ENCODE measurements around the gene PTGER2. TPM values are rescaled to one million over a fixed set of nuclear protein-coding genes. Genes with fewer than 3 reads are reported as not detected.

Gene PTGER2
- total RNA-seq, 1 donor from 2014 or later: 5.3 TPM

- no peak for TF ChIP-seq CTCF (IDR thresholded peaks at IDR 0.05)
- no peaks in the 10 kb centered on the region for H3K36me3 ChIP-seq
- DNase-seq: no peak
- H3K4me3 ChIP-seq: no peak overlapping the region
- ATAC-seq: no peak
- intact Hi-C loops (cut with DNase I): no loop called here
- H3K9me3 ChIP-seq: no peaks in the 10 kb centered on the region
- H3K27ac ChIP-seq: no peak overlapping the region
- H3K27me3 ChIP-seq: no peaks in the 10 kb centered on the region
- peaks cover 3% of the 10 kb centered on the region for H3K4me1 ChIP-seq
These were observed 51.0 kb downstream of the PTGER2 start for GRCh38 chr14:52365071-52365470.

GRCh38 chr14:52366796-52367315, 52.7 kb downstream of the PTGER2 start:
- Histone ChIP-seq H3K9me3 (no peaks in the 10 kb centered on the region), H3K4me3 (no peak overlapping the region), H3K4me1 (no peaks in the 10 kb centered on the region), H3K27me3 (no peaks in the 10 kb centered on the region), H3K36me3 (no peaks in the 10 kb centered on the region), H3K27ac (no peak overlapping the region)
- TF ChIP-seq CTCF (IDR thresholded peaks at IDR 0.05): no peak
- ATAC-seq: no peak
- no peak for DNase-seq
- intact Hi-C loops (cut with DNase I): no loop called here

DNA sequence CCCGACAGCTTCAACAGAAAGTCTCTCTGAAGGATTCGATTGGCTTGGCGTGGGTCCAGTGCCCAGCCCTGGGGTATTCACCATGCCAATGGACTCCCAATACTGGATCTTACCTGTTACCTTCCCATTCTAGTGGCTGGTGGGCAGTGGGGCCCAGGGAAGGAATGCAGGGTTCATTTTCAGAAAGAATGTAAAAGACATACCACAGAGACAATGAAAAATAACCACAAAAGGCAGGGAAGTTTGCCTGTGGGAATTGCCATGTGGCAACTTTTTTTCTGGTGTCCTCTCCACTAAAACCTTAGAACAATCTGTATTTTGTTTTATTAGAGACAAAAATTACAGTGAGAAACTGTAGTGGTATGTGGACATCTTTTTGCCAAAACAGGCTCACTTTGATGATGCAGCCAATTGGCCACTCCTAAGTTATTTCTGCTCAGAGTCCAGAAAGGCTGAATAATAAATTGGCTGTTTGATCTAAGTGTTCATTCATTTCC, 55.2 kb downstream of the PTGER2 start:
- no peaks in the 10 kb centered on the region for H3K36me3 ChIP-seq
- peaks cover 5% of the 10 kb centered on the region for H3K9me3 ChIP-seq
- no peaks in the 10 kb centered on the region for H3K4me1 ChIP-seq
- no peak for TF ChIP-seq CTCF (IDR thresholded peaks at IDR 0.05)
- no peaks in the 10 kb centered on the region for H3K27me3 ChIP-seq
- no peak for DNase-seq
- no peak for ATAC-seq
- intact Hi-C loops (cut with DNase I): no loop called here
- H3K4me3 ChIP-seq: no peak overlapping the region
- no peak overlapping the region for H3K27ac ChIP-seq

GRCh38 chr14:52370406-52370935, 56.4 kb downstream of the PTGER2 start:
- DNase-seq (no peak), ATAC-seq (no peak)
- Histone ChIP-seq H3K4me1 (no peaks in the 10 kb centered on the region), H3K36me3 (no peaks in the 10 kb centered on the region), H3K27me3 (no peaks in the 10 kb centered on the region), H3K4me3 (no peak overlapping the region), H3K9me3 (peaks cover 5% of the 10 kb centered on the region), H3K27ac (no peak overlapping the region)
- intact Hi-C loops (cut with DNase I): no loop called here
- TF ChIP-seq CTCF (IDR thresholded peaks at IDR 0.05): no peak

DNA sequence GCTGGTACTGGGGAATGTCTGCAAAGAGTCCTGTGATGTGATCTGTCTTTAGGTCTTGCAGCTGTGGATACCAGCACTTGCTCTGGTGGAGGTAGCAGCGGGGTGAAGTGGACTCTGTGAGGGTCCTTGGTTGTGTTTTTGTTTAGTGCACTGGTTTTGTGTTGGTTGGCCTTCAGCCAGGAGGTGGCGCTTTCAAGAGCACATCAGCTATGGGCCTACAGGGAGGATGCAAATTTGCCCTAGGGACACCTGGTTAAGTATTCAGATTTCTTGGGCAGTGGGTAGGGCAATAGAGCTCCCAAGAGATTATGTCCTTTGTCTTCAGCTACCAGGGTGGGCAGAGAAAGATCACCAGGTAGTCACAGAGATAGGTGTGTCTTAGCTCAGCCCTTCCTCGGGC, 63.8 kb downstream of the PTGER2 start:
- H3K36me3 ChIP-seq: no peaks in the 10 kb centered on the region
- no peaks in the 10 kb centered on the region for H3K27me3 ChIP-seq
- no peak overlapping the region for H3K4me3 ChIP-seq
- intact Hi-C loops (cut with DNase I): no loop called here
- peaks cover 5% of the 10 kb centered on the region for H3K9me3 ChIP-seq
- TF ChIP-seq CTCF (IDR thresholded peaks at IDR 0.05): no peak
- no peak overlapping the region for H3K27ac ChIP-seq
- H3K4me1 ChIP-seq: no peaks in the 10 kb centered on the region
- ATAC-seq (no peak), DNase-seq (no peak)

Other genes starting within 250 kb of the PTGER2 start
- gene NID2, start 245.3 kb upstream of the PTGER2 start, total RNA-seq: 17.9 TPM
- 1.6 TPM for gene PTGDR, start 46.6 kb upstream of the PTGER2 start, total RNA-seq
- gene TXNDC16, start 238.2 kb downstream of the PTGER2 start, total RNA-seq: 5.1 TPM
- gene GPR137C, start 238.5 kb downstream of the PTGER2 start, total RNA-seq: 1.5 TPM

Measured in upper lobe of right lung (tissue), 1 donor.